Activated naive CD4-positive, alpha-beta T cell treated with anti-CD3 and anti-CD28 coated beads, Interleukin-2, amount 10 ng/mL, durations not matched to agents 7 days and 5 days (primary cell): Measurements from ENCODE around the gene NTF3.

Experiments used
- CTCF ChIA-PET: fragments of 350-600 bp; sonication (Branson Sonifier 250); formaldehyde crosslinking; loops from one replicate; lab custom pipeline; 2021; ENCODE audit warnings: antibody characterized with exemption; lab: Charles Lee
- DNase-seq: peaks from one replicate; pipeline ENCODE4 v3.0.0-alpha.2; 2020
- H3K27ac Mint-ChIP-seq: one replicate; pipeline ENCODE4 v1.8.0; 2021; ENCODE audit warnings: mild to moderate bottlenecking, moderate library complexity, mixed read lengths
- H3K27me3 Mint-ChIP-seq: one replicate; pipeline ENCODE4 v1.8.0; 2021; ENCODE audit warnings: mild to moderate bottlenecking, mixed read lengths
- H3K36me3 Mint-ChIP-seq: one replicate; pipeline ENCODE4 v1.8.0; 2021; ENCODE audit warnings: mixed read lengths
- H3K4me1 Mint-ChIP-seq: one replicate; pipeline ENCODE4 v1.8.0; 2021; ENCODE audit warnings: mixed read lengths
- H3K4me3 Mint-ChIP-seq: one replicate; pipeline ENCODE4 v1.8.0; 2021; ENCODE audit warnings: mild to moderate bottlenecking, moderate library complexity, mixed read lengths
- H3K9me3 Mint-ChIP-seq: one replicate; pipeline ENCODE4 v1.8.0; 2021; ENCODE audit warnings: mixed read lengths

Gene NTF3

GRCh38 chr12:5439788-5440300, 7.9 kb downstream of the NTF3 start:
- DNase-seq = no peak
- CTCF ChIA-PET = no interaction called here
- Mint-ChIP-seq H3K36me3 (no peaks in the 10 kb centered on the region), H3K4me3 (no peak overlapping the region), H3K4me1 (no peaks in the 10 kb centered on the region), H3K27ac (no peak overlapping the region), H3K9me3 (no peaks in the 10 kb centered on the region), H3K27me3 (peaks cover 15% of the 10 kb centered on the region)

DNA sequence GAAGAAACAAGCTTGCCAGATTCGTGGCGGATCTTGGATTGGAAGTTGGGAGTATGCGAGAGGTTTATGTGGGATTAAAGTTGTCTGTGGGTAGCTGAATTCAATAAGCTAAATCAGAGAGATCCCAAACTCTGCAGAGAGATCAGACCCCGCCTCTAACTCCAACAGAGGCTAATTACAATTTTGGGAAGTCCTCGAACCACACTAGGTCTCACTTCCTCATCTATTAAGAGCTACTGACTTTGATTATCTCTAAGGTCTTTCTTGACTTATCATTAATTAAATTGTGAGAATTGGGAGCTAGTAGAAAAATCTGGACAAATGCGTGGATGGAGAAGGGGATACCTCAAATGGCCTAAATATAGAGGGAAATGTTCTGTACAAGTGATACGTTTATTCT, 9.1 kb downstream of the NTF3 start:
- Mint-ChIP-seq H3K4me3 (no peak overlapping the region), H3K4me1 (no peaks in the 10 kb centered on the region), H3K27me3 (peaks cover 15% of the 10 kb centered on the region), H3K9me3 (no peaks in the 10 kb centered on the region), H3K36me3 (no peaks in the 10 kb centered on the region), H3K27ac (no peak overlapping the region)
- no peak for DNase-seq
- CTCF ChIA-PET = no interaction called here

DNA sequence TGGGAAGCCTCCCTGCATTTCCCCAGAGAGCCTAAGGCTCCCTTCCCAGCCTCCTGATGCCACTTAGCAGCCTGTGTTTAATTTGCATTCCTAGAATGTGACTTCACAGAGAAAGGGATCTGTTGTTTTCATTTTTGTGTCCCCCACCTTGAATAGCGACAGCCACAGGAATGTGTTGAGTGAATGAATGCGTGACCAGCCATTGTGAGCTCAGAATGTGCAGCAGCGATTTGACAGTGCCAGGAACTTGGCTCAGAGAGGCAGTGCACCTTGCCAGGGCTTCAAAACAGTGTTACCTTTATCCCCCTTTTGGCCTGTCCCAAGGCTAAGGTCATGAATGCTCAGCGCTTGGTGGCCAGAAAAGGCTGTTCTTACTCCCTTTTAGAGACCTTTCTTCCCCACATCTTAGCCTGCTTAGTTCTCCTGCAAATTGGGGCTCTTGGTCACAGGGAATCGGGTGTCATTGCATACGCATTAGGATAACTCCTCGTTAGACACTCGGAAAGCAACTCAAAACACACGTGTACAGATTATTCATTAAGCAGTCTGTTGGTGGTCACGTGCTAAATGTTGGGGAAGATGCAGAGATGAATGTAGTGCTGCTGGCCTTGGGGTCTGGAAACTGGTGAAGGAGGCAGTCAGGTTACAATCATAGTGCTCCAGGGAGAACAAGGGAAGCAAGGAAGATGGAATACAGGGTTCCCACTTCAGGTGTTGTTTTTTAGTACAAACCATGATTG, 9.8 kb downstream of the NTF3 start:
- CTCF ChIA-PET = no interaction called here
- H3K36me3 Mint-ChIP-seq = no peaks in the 10 kb centered on the region

GRCh38 chr12:5442251-5443006, 10.5 kb downstream of the NTF3 start:
- no peak overlapping the region for H3K4me3 Mint-ChIP-seq
- H3K4me1 Mint-ChIP-seq = no peaks in the 10 kb centered on the region
- H3K27me3 Mint-ChIP-seq = peaks cover 12% of the 10 kb centered on the region
- no peak for DNase-seq
- H3K27ac Mint-ChIP-seq = no peak overlapping the region
- H3K36me3 Mint-ChIP-seq = no peaks in the 10 kb centered on the region
- CTCF ChIA-PET = no interaction called here
- no peaks in the 10 kb centered on the region for H3K9me3 Mint-ChIP-seq

More for the DNA sequence above, 9.8 kb downstream of the NTF3 start:
- no peaks in the 10 kb centered on the region for H3K4me1 Mint-ChIP-seq
- DNase-seq = no peak
- no peaks in the 10 kb centered on the region for H3K9me3 Mint-ChIP-seq
- peaks cover 16% of the 10 kb centered on the region for H3K27me3 Mint-ChIP-seq
- H3K4me3 Mint-ChIP-seq = no peak overlapping the region
- no peak overlapping the region for H3K27ac Mint-ChIP-seq

DNA sequence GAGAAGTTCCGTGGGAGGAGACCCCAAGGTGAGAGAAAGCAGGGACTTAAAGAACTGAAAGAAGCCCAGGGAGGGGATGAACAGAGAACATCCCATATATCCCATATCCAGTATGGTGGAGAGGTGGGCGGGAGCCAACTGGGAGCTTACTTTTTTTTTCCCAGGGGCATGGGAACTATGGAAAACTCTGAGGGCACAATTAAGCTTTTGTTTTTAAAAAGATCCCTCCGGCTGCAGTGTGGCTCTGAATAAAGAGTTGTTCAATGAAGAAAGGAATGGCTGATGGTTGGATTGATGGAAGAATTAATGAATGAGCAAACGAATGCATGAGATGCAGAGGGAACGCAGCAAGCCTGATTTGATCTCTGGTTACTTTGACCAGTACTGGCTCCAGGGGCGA, 12.6 kb downstream of the NTF3 start:
- no peak for DNase-seq
- H3K4me3 Mint-ChIP-seq = no peak overlapping the region
- no peaks in the 10 kb centered on the region for H3K9me3 Mint-ChIP-seq
- CTCF ChIA-PET = no interaction called here
- peaks cover 8% of the 10 kb centered on the region for H3K27me3 Mint-ChIP-seq
- H3K4me1 Mint-ChIP-seq = no peaks in the 10 kb centered on the region
- H3K27ac Mint-ChIP-seq = no peak overlapping the region
- H3K36me3 Mint-ChIP-seq = no peaks in the 10 kb centered on the region

- no peak overlapping the region for H3K27ac Mint-ChIP-seq
- H3K4me3 Mint-ChIP-seq = no peak overlapping the region
- CTCF ChIA-PET = no interaction called here
- H3K4me1 Mint-ChIP-seq = no peaks in the 10 kb centered on the region
- no peaks in the 10 kb centered on the region for H3K36me3 Mint-ChIP-seq
- H3K9me3 Mint-ChIP-seq = no peaks in the 10 kb centered on the region
- no peak for DNase-seq
- H3K27me3 Mint-ChIP-seq = peaks cover 3% of the 10 kb centered on the region
Observed at GRCh38 chr12:5447320-5447719, 15.4 kb downstream of the NTF3 start.

DNA sequence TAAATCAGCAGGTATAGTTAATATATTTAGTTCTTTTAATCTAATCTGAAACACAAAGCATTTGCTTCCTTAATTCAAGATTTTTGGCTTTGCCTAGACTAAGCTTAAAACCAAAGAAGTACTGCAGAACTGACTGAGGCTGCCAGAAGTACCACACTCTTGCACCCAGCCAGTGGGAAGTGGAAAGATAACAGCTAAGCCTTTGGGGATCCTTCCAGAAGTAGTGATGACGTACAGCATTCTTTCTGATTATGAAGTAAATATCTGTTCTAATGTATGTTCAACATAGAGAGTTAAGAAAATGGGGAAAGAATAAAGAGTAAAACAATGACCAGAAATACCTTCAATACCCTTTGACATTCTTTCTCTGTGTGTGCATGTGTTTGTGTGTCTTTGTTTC, 19.3 kb downstream of the NTF3 start:
- H3K36me3 Mint-ChIP-seq = no peaks in the 10 kb centered on the region
- no peaks in the 10 kb centered on the region for H3K4me1 Mint-ChIP-seq
- DNase-seq = no peak
- H3K27ac Mint-ChIP-seq = no peak overlapping the region
- peaks cover 3% of the 10 kb centered on the region for H3K27me3 Mint-ChIP-seq
- no peak overlapping the region for H3K4me3 Mint-ChIP-seq
- CTCF ChIA-PET = no interaction called here
- no peaks in the 10 kb centered on the region for H3K9me3 Mint-ChIP-seq

- Mint-ChIP-seq H3K36me3 (no peaks in the 10 kb centered on the region), H3K4me3 (no peak overlapping the region), H3K4me1 (no peaks in the 10 kb centered on the region), H3K9me3 (no peaks in the 10 kb centered on the region), H3K27ac (no peak overlapping the region), H3K27me3 (no peaks in the 10 kb centered on the region)
- no peak for DNase-seq
- CTCF ChIA-PET = no interaction called here
Observed at GRCh38 chr12:5452569-5452968, 20.7 kb downstream of the NTF3 start.

DNA sequence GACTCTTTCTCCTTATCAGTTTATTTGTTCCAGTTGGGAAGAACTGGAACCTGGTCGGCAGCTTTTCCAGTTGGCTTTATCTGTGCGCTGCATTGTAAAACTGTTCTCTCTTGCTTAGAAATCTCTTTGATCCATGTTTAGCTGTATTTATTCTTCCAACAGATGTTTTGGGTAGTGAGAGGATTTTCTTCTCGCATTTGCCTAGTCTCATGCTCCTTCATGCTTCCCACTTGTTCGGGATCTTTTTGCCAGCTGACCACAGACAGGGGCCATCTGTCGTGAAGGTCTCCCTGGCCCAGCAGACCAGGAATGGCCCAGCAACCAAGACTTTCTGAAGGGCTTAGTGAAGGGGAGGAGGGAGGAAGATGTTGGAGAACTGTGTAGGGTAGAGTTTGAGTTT, 21.6 kb downstream of the NTF3 start:
- H3K27ac Mint-ChIP-seq = no peak overlapping the region
- no peaks in the 10 kb centered on the region for H3K27me3 Mint-ChIP-seq
- no peaks in the 10 kb centered on the region for H3K9me3 Mint-ChIP-seq
- H3K4me1 Mint-ChIP-seq = no peaks in the 10 kb centered on the region
- no peaks in the 10 kb centered on the region for H3K36me3 Mint-ChIP-seq
- H3K4me3 Mint-ChIP-seq = no peak overlapping the region
- DNase-seq = no peak
- CTCF ChIA-PET = no interaction called here

DNA sequence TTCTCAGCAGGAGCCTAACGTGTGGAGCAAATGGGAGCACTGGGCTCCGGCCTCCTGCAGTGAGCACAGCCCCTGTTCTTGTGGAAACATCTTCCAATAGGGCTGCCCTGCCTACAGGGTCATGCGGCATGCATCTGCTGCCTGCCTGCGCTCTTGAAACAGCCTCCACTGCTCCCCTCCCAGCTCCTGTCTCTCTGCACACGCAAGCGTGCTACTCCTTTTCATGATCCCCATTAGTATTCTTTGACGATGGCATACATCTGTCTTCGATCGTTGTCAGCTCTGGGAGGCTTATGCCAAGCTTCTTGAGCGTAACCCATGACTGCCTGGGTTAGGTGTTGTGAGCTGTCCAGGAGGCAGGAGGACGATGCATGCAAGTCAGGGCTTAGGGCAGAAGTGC, 23.1 kb downstream of the NTF3 start:
- no peak for DNase-seq
- H3K27me3 Mint-ChIP-seq = no peaks in the 10 kb centered on the region
- H3K9me3 Mint-ChIP-seq = no peaks in the 10 kb centered on the region
- H3K27ac Mint-ChIP-seq = no peak overlapping the region
- CTCF ChIA-PET = no interaction called here
- no peaks in the 10 kb centered on the region for H3K4me1 Mint-ChIP-seq
- no peak overlapping the region for H3K4me3 Mint-ChIP-seq
- H3K36me3 Mint-ChIP-seq = no peaks in the 10 kb centered on the region

DNA sequence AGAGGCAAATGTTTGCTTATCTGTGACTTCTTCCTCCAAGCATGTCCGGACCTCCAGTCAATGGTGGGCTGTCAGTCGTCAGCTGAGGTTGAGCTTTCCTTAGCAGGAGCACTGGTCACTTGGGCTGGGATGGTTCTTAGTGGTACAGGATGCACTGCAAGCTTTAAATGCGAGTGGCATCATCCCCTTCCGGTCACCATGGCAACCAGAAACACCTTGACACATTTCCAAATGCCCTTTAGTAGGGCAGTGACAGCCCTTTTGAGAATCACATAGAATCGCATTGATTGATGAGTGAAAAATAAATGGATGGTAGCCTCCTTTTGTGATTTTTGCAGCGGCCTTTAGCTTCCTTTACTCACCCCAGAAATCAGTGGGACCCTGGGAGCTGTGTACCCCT, 24.1 kb downstream of the NTF3 start:
- H3K9me3 Mint-ChIP-seq = no peaks in the 10 kb centered on the region
- no peaks in the 10 kb centered on the region for H3K27me3 Mint-ChIP-seq
- H3K36me3 Mint-ChIP-seq = no peaks in the 10 kb centered on the region
- CTCF ChIA-PET = no interaction called here
- no peaks in the 10 kb centered on the region for H3K4me1 Mint-ChIP-seq
- DNase-seq = no peak
- no peak overlapping the region for H3K4me3 Mint-ChIP-seq
- H3K27ac Mint-ChIP-seq = no peak overlapping the region

DNA sequence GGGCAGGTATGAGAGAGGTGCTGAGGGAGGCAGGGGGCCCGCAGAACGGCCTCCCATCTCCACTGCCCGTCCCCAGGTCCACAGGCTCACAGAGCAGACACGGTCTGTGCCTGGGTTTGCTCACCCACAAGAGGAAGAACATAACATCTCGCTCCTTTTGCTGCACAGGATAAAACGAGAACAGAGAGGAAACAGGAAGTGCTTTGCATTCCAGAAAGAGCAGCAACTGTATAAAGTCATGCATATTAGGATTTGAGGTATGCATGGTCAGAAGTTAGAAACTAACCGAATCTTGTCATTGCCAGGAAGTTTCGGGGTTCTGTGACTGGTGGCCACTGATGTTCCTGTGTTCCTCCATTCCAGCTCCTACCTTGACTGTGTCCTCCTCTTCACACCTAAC, 25.0 kb downstream of the NTF3 start:
- H3K4me3 Mint-ChIP-seq = no peak overlapping the region
- H3K27ac Mint-ChIP-seq = no peak overlapping the region
- no peaks in the 10 kb centered on the region for H3K4me1 Mint-ChIP-seq
- H3K36me3 Mint-ChIP-seq = no peaks in the 10 kb centered on the region
- no peaks in the 10 kb centered on the region for H3K27me3 Mint-ChIP-seq
- no peak for DNase-seq
- CTCF ChIA-PET = no interaction called here
- no peaks in the 10 kb centered on the region for H3K9me3 Mint-ChIP-seq

DNA sequence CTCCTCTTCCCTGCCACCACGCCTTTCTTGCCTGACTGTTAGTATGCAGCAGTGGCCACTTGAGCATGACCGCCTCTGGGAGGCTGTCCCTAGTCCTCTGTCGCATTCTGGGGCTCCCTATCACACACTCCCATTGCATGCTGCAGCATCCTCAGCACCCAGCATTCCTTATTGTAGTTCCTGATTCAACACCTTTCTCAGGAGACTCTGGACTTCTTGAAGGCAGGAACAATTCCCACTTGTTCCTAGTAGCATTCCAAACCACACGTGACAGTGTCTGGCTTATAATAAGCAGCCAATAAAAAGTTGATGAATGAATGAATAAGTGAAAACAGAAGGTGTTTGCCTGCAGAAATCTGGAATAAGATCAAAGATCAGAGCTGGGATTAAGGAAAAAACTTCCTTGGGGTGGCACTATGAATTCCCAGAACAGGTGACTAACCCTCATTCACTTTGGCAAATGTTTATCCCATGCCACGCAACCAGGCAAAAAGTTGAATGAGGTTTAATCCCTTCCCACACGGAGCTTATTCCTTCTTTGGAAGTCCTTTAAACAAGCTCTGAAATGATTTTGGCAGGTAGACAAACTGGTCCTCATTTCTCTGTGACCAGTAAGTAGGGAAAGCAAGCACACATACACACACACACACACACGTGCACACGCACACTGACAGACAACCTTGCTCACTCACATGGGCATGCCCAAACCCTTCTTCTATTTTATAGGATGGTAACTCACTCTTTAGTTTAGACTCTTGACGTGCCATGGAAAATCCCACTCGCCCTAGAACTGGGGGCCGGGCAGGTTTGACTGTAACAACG, 26.5 kb downstream of the NTF3 start:
- no peaks in the 10 kb centered on the region for H3K27me3 Mint-ChIP-seq
- no peaks in the 10 kb centered on the region for H3K4me1 Mint-ChIP-seq
- no peak overlapping the region for H3K4me3 Mint-ChIP-seq
- no peaks in the 10 kb centered on the region for H3K9me3 Mint-ChIP-seq
- CTCF ChIA-PET = no interaction called here
- H3K27ac Mint-ChIP-seq = no peak overlapping the region
- H3K36me3 Mint-ChIP-seq = no peaks in the 10 kb centered on the region
- no peak for DNase-seq

- no peak overlapping the region for H3K4me3 Mint-ChIP-seq
- H3K4me1 Mint-ChIP-seq = no peaks in the 10 kb centered on the region
- CTCF ChIA-PET = no interaction called here
- H3K9me3 Mint-ChIP-seq = no peaks in the 10 kb centered on the region
- DNase-seq = no peak
- no peaks in the 10 kb centered on the region for H3K27me3 Mint-ChIP-seq
- H3K27ac Mint-ChIP-seq = no peak overlapping the region
- H3K36me3 Mint-ChIP-seq = no peaks in the 10 kb centered on the region
Observed at GRCh38 chr12:5459051-5459782, 27.3 kb downstream of the NTF3 start.
